Calu3 (cell line): ENCODE results near the gene NT5C1A. TPM values are rescaled to one million over a fixed set of nuclear protein-coding genes. Genes with fewer than 3 reads are reported as not detected.
A peak's percentile ranks its signal among the peaks of the same experiment; 100 is the strongest.

Experiments
- BruUV-seq: library from RNA; stranded (reverse); fragments of 400-500 nt; replicated peaks from 2 replicates; lab custom pipeline; 2021; lab: Mats Ljungman, UMichigan
- CTCF ChIA-PET: fragments of 300-600 bp; sonication (Branson Sonifier 250); formaldehyde crosslinking; loops from one replicate; lab custom pipeline; 2022; ENCODE audit warnings: antibody characterized with exemption; lab: Charles Lee
- DNase-seq: peaks from one replicate; pipeline ENCODE4 v3.0.0; 2022
- H3K27ac Mint-ChIP-seq: one replicate; pipeline ENCODE4 v1.8.0; 2022; ENCODE audit warnings: mixed read lengths; ENCODE audit not compliant: unreplicated experiment
- H3K27me3 Mint-ChIP-seq: one replicate; pipeline ENCODE4 v1.8.0; 2022; ENCODE audit warnings: mixed read lengths; ENCODE audit not compliant: unreplicated experiment
- H3K36me3 Mint-ChIP-seq: one replicate; pipeline ENCODE4 v1.8.0; 2022; ENCODE audit warnings: mild to moderate bottlenecking, moderate library complexity, mixed read lengths; ENCODE audit not compliant: insufficient read depth, unreplicated experiment
- H3K4me1 Mint-ChIP-seq: one replicate; pipeline ENCODE4 v1.8.0; 2022; ENCODE audit warnings: mild to moderate bottlenecking, low read depth, mixed read lengths; ENCODE audit not compliant: unreplicated experiment
- H3K4me3 Mint-ChIP-seq: one replicate; pipeline ENCODE4 v1.8.0; 2022; ENCODE audit warnings: mild to moderate bottlenecking, low read depth, moderate library complexity, mixed read lengths; ENCODE audit not compliant: unreplicated experiment
- H3K9me3 Mint-ChIP-seq: one replicate; pipeline ENCODE4 v1.8.0; 2022; ENCODE audit warnings: low read depth, mixed read lengths; ENCODE audit not compliant: unreplicated experiment
- intact Hi-C: fragments of 100-400 bp; cut with micrococcal nuclease; formaldehyde crosslinking; loops from one replicate; pipeline ENCODE4 v1.10.0; 2022; ENCODE audit not compliant: unreplicated experiment
- total RNA-seq: library from RNA; stranded (reverse); gene quantifications from 2 replicates; pipeline ENCODE4 v1.2.3, GENCODE V29; 2022
- TF ChIP-seq, protein P1 (sequence below): fragments of 200-600 bp; IDR thresholded peaks from one replicate; pipeline ENCODE4 v1.8.0; 2022; ENCODE audit warnings: antibody characterized with exemption; ENCODE audit not compliant: unreplicated experiment

NT5C1A gene
- total RNA-seq, 1 experiment from 2014 or later: not detected

- H3K36me3 Mint-ChIP-seq: no peaks in the 10 kb centered on the region
- H3K4me3 Mint-ChIP-seq: peak overlapping the region; percentile 33
- no peak overlapping the region for H3K27ac Mint-ChIP-seq
- H3K9me3 Mint-ChIP-seq: no peaks in the 10 kb centered on the region
- intact Hi-C loops: no loop called here
- H3K27me3 Mint-ChIP-seq: peaks cover 68% of the 10 kb centered on the region
- peaks cover 9% of the 10 kb centered on the region for H3K4me1 Mint-ChIP-seq
- CTCF ChIA-PET: interaction anchor here (0.6 to 1.7 kb wide), 5 partner anchors 8 to 277 kb away, joined by 3 to 7 read pairs (median 3); partner anchors contain the start of gene HPCAL4
- TF ChIP-seq, protein P1, sequence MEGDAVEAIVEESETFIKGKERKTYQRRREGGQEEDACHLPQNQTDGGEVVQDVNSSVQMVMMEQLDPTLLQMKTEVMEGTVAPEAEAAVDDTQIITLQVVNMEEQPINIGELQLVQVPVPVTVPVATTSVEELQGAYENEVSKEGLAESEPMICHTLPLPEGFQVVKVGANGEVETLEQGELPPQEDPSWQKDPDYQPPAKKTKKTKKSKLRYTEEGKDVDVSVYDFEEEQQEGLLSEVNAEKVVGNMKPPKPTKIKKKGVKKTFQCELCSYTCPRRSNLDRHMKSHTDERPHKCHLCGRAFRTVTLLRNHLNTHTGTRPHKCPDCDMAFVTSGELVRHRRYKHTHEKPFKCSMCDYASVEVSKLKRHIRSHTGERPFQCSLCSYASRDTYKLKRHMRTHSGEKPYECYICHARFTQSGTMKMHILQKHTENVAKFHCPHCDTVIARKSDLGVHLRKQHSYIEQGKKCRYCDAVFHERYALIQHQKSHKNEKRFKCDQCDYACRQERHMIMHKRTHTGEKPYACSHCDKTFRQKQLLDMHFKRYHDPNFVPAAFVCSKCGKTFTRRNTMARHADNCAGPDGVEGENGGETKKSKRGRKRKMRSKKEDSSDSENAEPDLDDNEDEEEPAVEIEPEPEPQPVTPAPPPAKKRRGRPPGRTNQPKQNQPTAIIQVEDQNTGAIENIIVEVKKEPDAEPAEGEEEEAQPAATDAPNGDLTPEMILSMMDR: no peak
- DNase-seq: no peak
- BruUV-seq: no TSS peak
Observed at GRCh38 chr1:39672551-39672947, 642 bp upstream of the NT5C1A start.

DNA sequence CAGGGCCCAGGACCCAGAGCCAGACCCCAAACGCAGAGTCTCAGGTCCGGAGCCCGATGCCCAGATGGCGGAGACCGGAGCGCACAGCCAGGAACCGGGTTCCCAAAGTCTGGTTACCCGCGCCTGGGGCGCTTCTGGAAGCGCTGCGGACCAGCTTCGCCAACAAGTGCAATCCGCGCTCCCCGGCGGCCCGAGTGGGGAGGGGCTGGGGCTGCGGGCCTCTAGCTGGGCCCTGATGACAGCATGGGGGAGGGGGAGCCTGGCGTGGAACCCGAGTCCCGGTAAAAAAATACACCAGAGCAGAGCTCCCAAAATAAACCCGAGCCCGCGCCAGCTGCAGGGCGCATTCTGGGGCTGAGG is 494 bp downstream of the NT5C1A start:
- intact Hi-C loops: no loop called here
- CTCF ChIA-PET: interaction anchor here (1.4 to 1.7 kb wide), 3 partner anchors 10 to 20 kb away, joined by 3 to 7 read pairs (median 4); partner anchors contain the start of gene HPCAL4
- Mint-ChIP-seq H3K4me1 (peaks cover 3% of the 10 kb centered on the region), H3K36me3 (no peaks in the 10 kb centered on the region), H3K9me3 (no peaks in the 10 kb centered on the region), H3K27ac (no peak overlapping the region), H3K4me3 (peak overlapping the region; percentile 33), H3K27me3 (peaks cover 79% of the 10 kb centered on the region)
- TF ChIP-seq, protein P1: no peak
- no TSS peak for BruUV-seq
- DNase-seq: no peak

- CTCF ChIA-PET: interaction anchor here (0.6 to 1.4 kb wide), 3 partner anchors 12 to 998 kb away, joined by 3 to 7 read pairs (median 4); no protein-coding TSS in a partner anchor
- Mint-ChIP-seq H3K9me3 (no peaks in the 10 kb centered on the region), H3K36me3 (no peaks in the 10 kb centered on the region), H3K27me3 (peaks cover 84% of the 10 kb centered on the region), H3K4me1 (no peaks in the 10 kb centered on the region), H3K27ac (no peak overlapping the region), H3K4me3 (no peak overlapping the region)
- TF ChIP-seq, protein P1: no peak
- BruUV-seq: no TSS peak
- no peak for DNase-seq
- intact Hi-C loops: no loop called here
Observed at GRCh38 chr1:39670689-39671088, 1.2 kb downstream of the NT5C1A start.

DNA sequence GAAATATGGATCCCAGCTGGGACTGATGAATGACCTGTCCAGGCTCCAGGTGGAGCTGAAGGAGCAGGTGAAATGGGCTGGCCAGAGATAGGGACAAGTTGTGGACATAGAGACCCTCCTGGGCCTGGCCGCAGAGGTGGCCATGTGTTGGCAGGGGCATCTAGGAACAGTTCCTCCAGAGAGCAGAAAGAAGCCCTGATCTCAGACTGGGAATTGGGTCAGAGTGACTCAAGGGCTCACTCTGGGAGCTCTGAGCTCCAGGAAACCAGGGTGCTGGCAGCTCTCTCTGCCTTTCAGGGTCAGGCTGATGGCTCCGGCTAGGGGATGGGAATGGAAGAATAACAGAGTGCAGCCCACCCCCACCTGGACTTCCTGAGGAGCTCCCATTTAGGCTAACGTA is 3.0 kb downstream of the NT5C1A start:
- Mint-ChIP-seq H3K36me3 (no peaks in the 10 kb centered on the region), H3K27me3 (peaks cover 85% of the 10 kb centered on the region), H3K9me3 (no peaks in the 10 kb centered on the region), H3K4me3 (no peak overlapping the region), H3K4me1 (no peaks in the 10 kb centered on the region), H3K27ac (no peak overlapping the region)
- TF ChIP-seq, protein P1: no peak
- DNase-seq: no peak
- CTCF ChIA-PET: interaction anchor here (0.7 to 0.8 kb wide), 2 partner anchors 13 to 136 kb away, joined by 3 to 4 read pairs; no protein-coding TSS in a partner anchor
- intact Hi-C loops: no loop called here
- BruUV-seq: no TSS peak
